ENCODE measurements around the gene VPS16.

Gene VPS16

GRCh38 chr20:2871661-2872458 is 31.3 kb downstream of the VPS16 start:
- Histone ChIP-seq H3K9me2 (replicated peaks; ENCODE audit: insufficient read depth, low read length) (no peaks in the 10 kb centered on the region), H3K4me3 (ENCODE audit: insufficient read depth, low read length, poor library complexity, severe bottlenecking) (peak overlapping the region; percentile 72), H3K27ac (ENCODE audit: low read depth, low read length) (no peak overlapping the region), H3K36me3 (ENCODE audit: low read length) (no peaks in the 10 kb centered on the region), H3K79me2 (ENCODE audit: insufficient read depth, low read length) (peaks cover 33% of the 10 kb centered on the region), H3K9ac (ENCODE audit: low read length) (peak overlapping the region; percentile 86), H4K20me1 (ENCODE audit: low read depth, low read length) (no peaks in the 10 kb centered on the region), H2AFZ (ENCODE audit: low read depth, low read length, severe bottlenecking) (peak overlapping the region; percentile 97), H3K4me2 (ENCODE audit: low read depth, low read length, poor library complexity, severe bottlenecking) (peak overlapping the region; percentile 94), H3K9me3 (ENCODE audit: insufficient read depth, low read length) (no peaks in the 10 kb centered on the region), H3F3A (ENCODE audit: insufficient read depth) (0 out of 2 replicates have a peak, but pooled peaks cover 11% of the 10 kb centered on the region), H3K27me3 (ENCODE audit: low read length) (no peaks in the 10 kb centered on the region)
- no peak for TF ChIP-seq CTCF (IDR thresholded peaks at IDR 0.05; ENCODE audit: insufficient read depth, low read length, poor library complexity, severe bottlenecking)
- no peak for TF ChIP-seq EZH2phosphoT487 (conservative IDR thresholded peaks at IDR 0.05; ENCODE audit: low read length)

- Histone ChIP-seq H2AFZ (ENCODE audit: low read depth, low read length, severe bottlenecking) (peak overlapping the region; percentile 97), H3K36me3 (ENCODE audit: low read length) (no peaks in the 10 kb centered on the region), H3K27me3 (ENCODE audit: low read length) (no peaks in the 10 kb centered on the region), H3K4me3 (ENCODE audit: insufficient read depth, low read length, poor library complexity, severe bottlenecking) (peak overlapping the region; percentile 72), H3K27ac (ENCODE audit: low read depth, low read length) (peak overlapping the region; percentile 42; the same call in 1 of the 2 replicates), H3K9me3 (ENCODE audit: insufficient read depth, low read length) (no peaks in the 10 kb centered on the region), H3K9ac (ENCODE audit: low read length) (peak overlapping the region; percentile 86), H3K4me2 (ENCODE audit: low read depth, low read length, poor library complexity, severe bottlenecking) (peak overlapping the region; percentile 94), H3K9me2 (replicated peaks; ENCODE audit: insufficient read depth, low read length) (no peaks in the 10 kb centered on the region), H4K20me1 (ENCODE audit: low read depth, low read length) (no peaks in the 10 kb centered on the region), H3K79me2 (ENCODE audit: insufficient read depth, low read length) (peaks cover 39% of the 10 kb centered on the region), H3F3A (ENCODE audit: insufficient read depth) (0 out of 2 replicates have a peak, but pooled peaks cover 11% of the 10 kb centered on the region)
- TF ChIP-seq EZH2phosphoT487 (conservative IDR thresholded peaks at IDR 0.05; ENCODE audit: low read length) (no peak), CTCF (IDR thresholded peaks at IDR 0.05; ENCODE audit: insufficient read depth, low read length, poor library complexity, severe bottlenecking) (no peak)
These were observed 32.0 kb downstream of the VPS16 start for GRCh38 chr20:2872459-2873009.

GRCh38 chr20:2873010-2873746 is 32.6 kb downstream of the VPS16 start, which contains the start of gene PTPRA:
Gene PTPRA, plus strand, starts transcription at chr20:2873481. Its CDS starts 90,797 bp downstream, at chr20:2964278.
- Histone ChIP-seq H3K4me3 (ENCODE audit: insufficient read depth, low read length, poor library complexity, severe bottlenecking) (peak within 1 kb of the TSS; percentile 72), H3K79me2 (ENCODE audit: insufficient read depth, low read length) (peaks cover 44% of the 10 kb centered on the region), H4K20me1 (ENCODE audit: low read depth, low read length) (no peaks in the 10 kb centered on the region), H3K27me3 (ENCODE audit: low read length) (no peaks in the 10 kb centered on the region), H3K9me2 (replicated peaks; ENCODE audit: insufficient read depth, low read length) (no peaks in the 10 kb centered on the region), H2AFZ (ENCODE audit: low read depth, low read length, severe bottlenecking) (peak within 1 kb of the TSS; percentile 97), H3K27ac (ENCODE audit: low read depth, low read length) (peak within 1 kb of the TSS; percentile 61), H3K4me2 (ENCODE audit: low read depth, low read length, poor library complexity, severe bottlenecking) (peak within 1 kb of the TSS; percentile 94), H3F3A (ENCODE audit: insufficient read depth) (0 out of 2 replicates have a peak, but pooled peaks cover 11% of the 10 kb centered on the region), H3K36me3 (ENCODE audit: low read length) (no peaks in the 10 kb centered on the region), H3K9ac (ENCODE audit: low read length) (peak within 1 kb of the TSS; percentile 86), H3K9me3 (ENCODE audit: insufficient read depth, low read length) (no peaks in the 10 kb centered on the region)
- TF ChIP-seq EZH2phosphoT487 (conservative IDR thresholded peaks at IDR 0.05; ENCODE audit: low read length) (no peak), CTCF (IDR thresholded peaks at IDR 0.05; ENCODE audit: insufficient read depth, low read length, poor library complexity, severe bottlenecking) (no peak)

Measured in SU-DHL-6 (cell line).